ENCODE results near the gene RASGRP1. TPM values are rescaled to one million over a fixed set of nuclear protein-coding genes. Genes with fewer than 3 reads are reported as not detected.
A peak's percentile ranks its signal among the peaks of the same experiment; 100 is the strongest.

Gene RASGRP1
- total RNA-seq, 1 experiment from 2014 or later: 1.6 TPM

DNA sequence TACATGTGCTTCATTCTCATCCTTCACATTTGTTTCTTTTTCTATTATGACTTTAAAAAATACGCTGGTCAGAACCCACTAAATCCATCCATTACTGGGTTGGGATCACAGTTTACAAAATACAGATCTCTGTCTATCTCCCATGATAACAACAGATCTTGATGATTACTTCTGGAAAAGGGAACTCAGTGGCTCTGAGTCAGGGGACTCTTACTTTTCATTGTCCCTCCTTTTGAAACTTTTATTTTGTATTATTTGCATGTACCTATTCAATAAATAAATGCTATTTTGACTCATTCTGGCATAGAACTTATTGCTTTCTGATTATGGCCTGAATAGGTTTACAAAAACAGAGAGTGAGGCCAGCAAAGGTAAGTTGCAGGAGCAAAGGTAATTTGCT, 11.6 kb upstream of the RASGRP1 start:
- Histone ChIP-seq H3K9ac (ENCODE audit: low read length) (no peak overlapping the region), H4K20me1 (ENCODE audit: insufficient read depth) (no peaks in the 10 kb centered on the region), H3K9me3 (ENCODE audit: control insufficient read depth in 1 of 2, insufficient read depth in 1 of 2, low read depth in 1 of 2, low read length in 2 of 2) (no peaks in the 10 kb centered on the region), H3K36me3 (ENCODE audit: control insufficient read depth in 1 of 2, insufficient read depth in 2 of 2, low read length in 2 of 2) (no peaks in the 10 kb centered on the region), H3K4me2 (ENCODE audit: low read length) (no peak overlapping the region), H2AFZ (ENCODE audit: low read depth, low read length, poor library complexity, severe bottlenecking) (no peak overlapping the region), H3K27me3 (ENCODE audit: insufficient read depth, low read length) (peaks cover 5% of the 10 kb centered on the region), H3K27ac (ENCODE audit: low read depth, low read length) (no peak overlapping the region), H3K4me1 (ENCODE audit: control insufficient read depth in 1 of 2, insufficient read depth in 2 of 2, low read length in 2 of 2) (no peaks in the 10 kb centered on the region), H3K79me2 (ENCODE audit: insufficient read depth, low read length) (no peaks in the 10 kb centered on the region), H3K4me3 (replicated peaks in 1 of 2; ENCODE audit: low read depth in 1 of 2, low read length in 2 of 2) (no peak overlapping the region), H3K9me2 (ENCODE audit: insufficient read depth) (no peaks in the 10 kb centered on the region)
- BruUV-seq (replicated peaks): no TSS peak
- DNase-seq (ENCODE audit: low read depth, low spot score) (no peak), ATAC-seq (no peak)
- intact Hi-C loops (cut with micrococcal nuclease): no loop called here
- RAD21 ChIA-PET (ENCODE audit: low non-redundant PET in 1 of 2, low total read pairs in 2 of 2, uncharacterized antibody in 2 of 2, unreplicated experiment in 2 of 2): no interaction called here
- TF ChIP-seq, protein P1, sequence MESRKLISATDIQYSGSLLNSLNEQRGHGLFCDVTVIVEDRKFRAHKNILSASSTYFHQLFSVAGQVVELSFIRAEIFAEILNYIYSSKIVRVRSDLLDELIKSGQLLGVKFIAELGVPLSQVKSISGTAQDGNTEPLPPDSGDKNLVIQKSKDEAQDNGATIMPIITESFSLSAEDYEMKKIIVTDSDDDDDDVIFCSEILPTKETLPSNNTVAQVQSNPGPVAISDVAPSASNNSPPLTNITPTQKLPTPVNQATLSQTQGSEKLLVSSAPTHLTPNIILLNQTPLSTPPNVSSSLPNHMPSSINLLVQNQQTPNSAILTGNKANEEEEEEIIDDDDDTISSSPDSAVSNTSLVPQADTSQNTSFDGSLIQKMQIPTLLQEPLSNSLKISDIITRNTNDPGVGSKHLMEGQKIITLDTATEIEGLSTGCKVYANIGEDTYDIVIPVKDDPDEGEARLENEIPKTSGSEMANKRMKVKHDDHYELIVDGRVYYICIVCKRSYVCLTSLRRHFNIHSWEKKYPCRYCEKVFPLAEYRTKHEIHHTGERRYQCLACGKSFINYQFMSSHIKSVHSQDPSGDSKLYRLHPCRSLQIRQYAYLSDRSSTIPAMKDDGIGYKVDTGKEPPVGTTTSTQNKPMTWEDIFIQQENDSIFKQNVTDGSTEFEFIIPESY (IDR thresholded peaks at IDR 0.05; ENCODE audit: extremely low read depth, insufficient replicate concordance, low read length): no peak
- TF ChIP-seq SIN3A (IDR thresholded peaks at IDR 0.05; ENCODE audit: low read depth) (no peak), SP1 (IDR thresholded peaks at IDR 0.05; ENCODE audit: low read depth) (no peak), CEBPB (IDR thresholded peaks at IDR 0.05; ENCODE audit: low read depth) (no peak)
- TF ChIP-seq, protein P2, sequence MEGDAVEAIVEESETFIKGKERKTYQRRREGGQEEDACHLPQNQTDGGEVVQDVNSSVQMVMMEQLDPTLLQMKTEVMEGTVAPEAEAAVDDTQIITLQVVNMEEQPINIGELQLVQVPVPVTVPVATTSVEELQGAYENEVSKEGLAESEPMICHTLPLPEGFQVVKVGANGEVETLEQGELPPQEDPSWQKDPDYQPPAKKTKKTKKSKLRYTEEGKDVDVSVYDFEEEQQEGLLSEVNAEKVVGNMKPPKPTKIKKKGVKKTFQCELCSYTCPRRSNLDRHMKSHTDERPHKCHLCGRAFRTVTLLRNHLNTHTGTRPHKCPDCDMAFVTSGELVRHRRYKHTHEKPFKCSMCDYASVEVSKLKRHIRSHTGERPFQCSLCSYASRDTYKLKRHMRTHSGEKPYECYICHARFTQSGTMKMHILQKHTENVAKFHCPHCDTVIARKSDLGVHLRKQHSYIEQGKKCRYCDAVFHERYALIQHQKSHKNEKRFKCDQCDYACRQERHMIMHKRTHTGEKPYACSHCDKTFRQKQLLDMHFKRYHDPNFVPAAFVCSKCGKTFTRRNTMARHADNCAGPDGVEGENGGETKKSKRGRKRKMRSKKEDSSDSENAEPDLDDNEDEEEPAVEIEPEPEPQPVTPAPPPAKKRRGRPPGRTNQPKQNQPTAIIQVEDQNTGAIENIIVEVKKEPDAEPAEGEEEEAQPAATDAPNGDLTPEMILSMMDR (IDR thresholded peaks at IDR 0.05 in 2 of 3, conservative IDR thresholded peaks at IDR 0.05 in 1 of 3; ENCODE audit: borderline replicate concordance in 1 of 3, insufficient read depth in 1 of 3, low read depth in 2 of 3, low read length in 2 of 3): no peak
- CTCF ChIA-PET: no interaction called here
- POLR2A ChIA-PET: no interaction called here

DNA sequence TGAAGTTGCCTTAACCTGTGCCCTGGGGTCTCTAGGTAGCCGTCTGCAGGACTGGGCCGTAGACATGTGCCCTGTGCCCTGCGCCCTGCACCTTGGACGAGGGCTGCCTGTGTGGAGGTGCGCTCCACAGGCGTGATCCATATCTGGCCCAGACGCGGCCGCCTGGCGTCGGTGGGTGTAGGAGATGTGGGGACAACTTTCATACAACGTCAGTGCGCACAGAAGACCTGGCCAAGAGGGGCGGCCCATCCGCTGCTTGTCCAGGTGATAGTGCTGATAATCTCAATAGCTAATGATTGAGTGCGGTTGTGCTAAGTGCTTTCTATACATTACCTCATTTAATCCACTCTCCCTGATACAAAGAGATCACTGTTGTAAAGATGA, 665 bp upstream of the RASGRP1 start:
- no peaks in the 10 kb centered on the region for H3K9me3 ChIP-seq (ENCODE audit: control insufficient read depth in 1 of 2, insufficient read depth in 1 of 2, low read depth in 1 of 2, low read length in 2 of 2)
- H3K9me2 ChIP-seq (ENCODE audit: insufficient read depth): no peaks in the 10 kb centered on the region
- H3K4me2 ChIP-seq (ENCODE audit: low read length): peak overlapping the region; percentile 76
- H3K27ac ChIP-seq (ENCODE audit: low read depth, low read length): no peak overlapping the region
- no peak overlapping the region for H3K4me3 ChIP-seq (replicated peaks in 1 of 2; ENCODE audit: low read depth in 1 of 2, low read length in 2 of 2)
- no peaks in the 10 kb centered on the region for H3K36me3 ChIP-seq (ENCODE audit: control insufficient read depth in 1 of 2, insufficient read depth in 2 of 2, low read length in 2 of 2)
- POLR2A ChIA-PET: no interaction called here
- no peaks in the 10 kb centered on the region for H3K27me3 ChIP-seq (ENCODE audit: insufficient read depth, low read length)
- RAD21 ChIA-PET (ENCODE audit: low non-redundant PET in 1 of 2, low total read pairs in 2 of 2, uncharacterized antibody in 2 of 2, unreplicated experiment in 2 of 2): no interaction called here
- H3K4me1 ChIP-seq (ENCODE audit: control insufficient read depth in 1 of 2, insufficient read depth in 2 of 2, low read length in 2 of 2): peaks cover 2 to 12% of the 10 kb centered on the region in 2 experiments; a peak in 1 of 4 replicates
- DNase-seq (ENCODE audit: low read depth, low spot score): no peak
- no peak overlapping the region for H3K9ac ChIP-seq (ENCODE audit: low read length)
- CTCF ChIA-PET: no interaction called here
- no peaks in the 10 kb centered on the region for H4K20me1 ChIP-seq (ENCODE audit: insufficient read depth)
- BruUV-seq (replicated peaks): no TSS peak
- intact Hi-C loops (cut with micrococcal nuclease): loop anchor here (10.0 kb wide), 1 partner anchor 560 kb away; no protein-coding TSS in a partner anchor
- no peak overlapping the region for H2AFZ ChIP-seq (ENCODE audit: low read depth, low read length, poor library complexity, severe bottlenecking)
- no peaks in the 10 kb centered on the region for H3K79me2 ChIP-seq (ENCODE audit: insufficient read depth, low read length)
- ATAC-seq: no peak
- TF ChIP-seq ZNF274 (IDR thresholded peaks at IDR 0.05; ENCODE audit: low read depth, low read length): no peak
- no peak for TF ChIP-seq EZH2 (IDR thresholded peaks at IDR 0.05)
- TF ChIP-seq FOSL1 (IDR thresholded peaks at IDR 0.05; ENCODE audit: low read depth): no peak
- TF ChIP-seq SP1 (IDR thresholded peaks at IDR 0.05; ENCODE audit: low read depth): no peak
- no peak for TF ChIP-seq YY1 (IDR thresholded peaks at IDR 0.05; ENCODE audit: extremely low read depth, insufficient replicate concordance, low read depth, low read length)
- TF ChIP-seq, protein P3, sequence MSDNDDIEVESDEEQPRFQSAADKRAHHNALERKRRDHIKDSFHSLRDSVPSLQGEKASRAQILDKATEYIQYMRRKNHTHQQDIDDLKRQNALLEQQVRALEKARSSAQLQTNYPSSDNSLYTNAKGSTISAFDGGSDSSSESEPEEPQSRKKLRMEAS (IDR thresholded peaks at IDR 0.05): no peak
- no peak for TF ChIP-seq POLR2AphosphoS5 (IDR thresholded peaks at IDR 0.05; ENCODE audit: low read depth, low read length)
- no peak for TF ChIP-seq EZH2phosphoT487 (IDR thresholded peaks at IDR 0.05; ENCODE audit: borderline replicate concordance)
- TF ChIP-seq, protein P1 (IDR thresholded peaks at IDR 0.05; ENCODE audit: extremely low read depth, insufficient replicate concordance, low read length): no peak

Data from HCT116 (cell line).